Testis (tissue), 2 donors: ENCODE data around the gene IGSF10.

ENCODE experiments used
- CTCF ChIP-seq, 3 experiments: fragments of 450-650 bp in 2 of 3; fragments of 200-600 bp in 1 of 3; sonication (generic) in 1 of 3; IDR thresholded peaks; one replicate each; pipeline ENCODE4 v1.5.1; 2016 to 2019; ENCODE audit warnings: antibody characterized with exemption in 3 of 3, mild to moderate bottlenecking in 2 of 3, moderate library complexity in 1 of 3
- POLR2A ChIP-seq: fragments of 450-650 bp; IDR thresholded peaks from one replicate; pipeline ENCODE4 v1.6.1; 2017; ENCODE audit warnings: antibody characterized with exemption, mild to moderate bottlenecking, moderate library complexity

DNA sequence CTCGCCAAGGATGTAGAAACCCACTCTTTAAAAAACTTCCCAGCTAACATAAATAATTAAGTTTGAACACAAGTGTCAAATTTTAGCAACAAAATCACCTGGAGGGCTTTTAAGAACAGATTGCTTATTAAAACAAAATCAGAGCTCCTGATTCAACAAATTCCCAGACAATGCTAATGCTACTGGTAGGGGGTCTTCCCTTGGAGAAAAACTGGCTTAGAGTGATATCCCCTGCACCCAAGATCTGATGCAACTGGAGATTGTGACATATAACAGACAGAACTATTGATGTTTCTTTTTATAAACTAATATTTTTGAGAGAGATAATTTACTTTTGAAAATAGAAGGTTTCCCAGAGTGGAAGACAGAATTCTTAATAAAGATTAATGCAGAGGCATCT, 19.9 kb downstream of the IGSF10 start:
- TF ChIP-seq CTCF (IDR thresholded peaks at IDR 0.05) (no peak), POLR2A (no peak)
